Trophoblast cell (in vitro differentiated cells and primary cell): ENCODE measurements around the gene MYL2.

Experiments used
- DNase-seq, 2 donors: peaks; one replicate each; pipeline ENCODE4 v3.0.0-alpha.2; 2016
- H2AFZ ChIP-seq: 2 replicates; pipeline ENCODE4 v1.6.1; 2013; ENCODE audit warnings: low read length, moderate library complexity, mild to moderate bottlenecking; ENCODE audit not compliant: insufficient read depth, poor library complexity
- H2AK5ac ChIP-seq: 2 replicates; pipeline ENCODE4 v1.6.1; 2013; ENCODE audit warnings: mild to moderate bottlenecking, low read length
- H2BK120ac ChIP-seq: 2 replicates; pipeline ENCODE4 v1.6.1; 2013; ENCODE audit warnings: low read length, mild to moderate bottlenecking, moderate library complexity; ENCODE audit not compliant: insufficient read depth, poor library complexity
- H2BK12ac ChIP-seq: 2 replicates; pipeline ENCODE4 v1.6.1; 2013; ENCODE audit warnings: mild to moderate bottlenecking, low read length, moderate library complexity
- H2BK5ac ChIP-seq: 2 replicates; pipeline ENCODE4 v1.6.1; 2013; ENCODE audit warnings: low read length, low read depth, moderate library complexity, mild to moderate bottlenecking; ENCODE audit not compliant: poor library complexity
- H3K14ac ChIP-seq: 2 replicates; pipeline ENCODE4 v1.6.1; 2013; ENCODE audit warnings: mild to moderate bottlenecking, low read length
- H3K18ac ChIP-seq: 2 replicates; pipeline ENCODE4 v1.6.1; 2013; ENCODE audit warnings: mild to moderate bottlenecking, low read length
- H3K23ac ChIP-seq: 2 replicates; pipeline ENCODE4 v1.6.1; 2013; ENCODE audit warnings: low read length
- H3K27ac ChIP-seq: 2 replicates; pipeline ENCODE4 v1.5.1; 2013; ENCODE audit warnings: low read depth, mild to moderate bottlenecking, inconsistent platforms, low read length, moderate library complexity
- H3K27me3 ChIP-seq: 2 replicates; pipeline ENCODE4 v1.6.1; 2013; ENCODE audit warnings: inconsistent platforms, mild to moderate bottlenecking, low read length, moderate library complexity; ENCODE audit not compliant: insufficient read depth
- H3K36me3 ChIP-seq, 2 experiments: 1 replicate in 1 of 2; 2 replicates in 1 of 2; pipeline ENCODE4 v1.6.1; 2013; ENCODE audit warnings: low read length in 2 of 2, mild to moderate bottlenecking in 2 of 2, moderate library complexity in 1 of 2; ENCODE audit not compliant: insufficient read depth in 2 of 2, control insufficient read depth in 1 of 2
- H3K4ac ChIP-seq: 2 replicates; pipeline ENCODE4 v1.6.1; 2013; ENCODE audit warnings: low read depth, mild to moderate bottlenecking, low read length, moderate library complexity
- H3K4me1 ChIP-seq, 2 experiments: 1 replicate in 1 of 2; 2 replicates in 1 of 2; pipeline ENCODE4 v1.6.1; 2013; ENCODE audit warnings: low read length in 2 of 2, mild to moderate bottlenecking in 2 of 2, moderate library complexity in 1 of 2; ENCODE audit not compliant: insufficient read depth in 2 of 2, control insufficient read depth in 1 of 2
- H3K4me2 ChIP-seq: 2 replicates; pipeline ENCODE4 v1.6.1; 2013; ENCODE audit warnings: inconsistent platforms, mild to moderate bottlenecking, low read length, moderate library complexity
- H3K4me3 ChIP-seq: 2 replicates; pipeline ENCODE4 v1.5.1; 2013; ENCODE audit warnings: mild to moderate bottlenecking, low read depth, low read length, inconsistent platforms
- H3K79me1 ChIP-seq: one replicate; pipeline ENCODE4 v1.6.1; 2013; ENCODE audit warnings: low read length
- H3K79me2 ChIP-seq: 2 replicates; pipeline ENCODE4 v1.6.1; 2013; ENCODE audit warnings: low read length, mild to moderate bottlenecking; ENCODE audit not compliant: control insufficient read depth, insufficient read depth, poor library complexity
- H3K9ac ChIP-seq: 2 replicates; pipeline ENCODE4 v1.6.1; 2013; ENCODE audit warnings: mild to moderate bottlenecking, low read length
- H3K9me3 ChIP-seq: 2 replicates; pipeline ENCODE4 v1.6.1; 2013; ENCODE audit warnings: low read depth, mild to moderate bottlenecking, control low read depth, inconsistent platforms, low read length; ENCODE audit not compliant: insufficient read depth
- H4K12ac ChIP-seq: 2 replicates; pipeline ENCODE4 v1.6.1; 2013; ENCODE audit warnings: low read depth, mild to moderate bottlenecking, low read length, moderate library complexity
- H4K8ac ChIP-seq: 2 replicates; pipeline ENCODE4 v1.6.1; 2013; ENCODE audit warnings: low read depth, mild to moderate bottlenecking, low read length, moderate library complexity
- H4K91ac ChIP-seq: one replicate; pipeline ENCODE4 v1.6.1; 2013; ENCODE audit warnings: low read depth, mild to moderate bottlenecking, low read length, moderate library complexity
- WGBS: extraction: QIAGEN DNeasy Blood & Tissue Kit; methylation state at CpG from one replicate; pipeline ENCODE4 v1.1.7; 2013; ENCODE audit warnings: missing lambda C conversion rate; ENCODE audit not compliant: insufficient read length, insufficient coverage; ENCODE audit errors: extremely low coverage; 5-methylcytosine and 5-hydroxymethylcytosine counted together

Gene MYL2

GRCh38 chr12:110901401-110901800, 19.0 kb downstream of the MYL2 start:
- H2BK5ac ChIP-seq, result no peak overlapping the region
- H3K4me1 ChIP-seq, result no peaks in the 10 kb centered on the region
- no peak overlapping the region for H2BK120ac ChIP-seq
- no peak overlapping the region for H3K4ac ChIP-seq
- H3K27me3 ChIP-seq, result no peaks in the 10 kb centered on the region
- no peak overlapping the region for H3K27ac ChIP-seq
- DNase-seq, result no peak
- H3K9me3 ChIP-seq, result no peaks in the 10 kb centered on the region
- no peak overlapping the region for H2BK12ac ChIP-seq
- H2AFZ ChIP-seq, result no peak overlapping the region
- no peak overlapping the region for H3K23ac ChIP-seq
- H3K4me3 ChIP-seq, result no peak overlapping the region
- H3K18ac ChIP-seq, result no peak overlapping the region
- H4K91ac ChIP-seq, result no peak overlapping the region
- WGBS, result no CpG with 5 or more reads among the region's 4 CpGs
- no peaks in the 10 kb centered on the region for H3K36me3 ChIP-seq
- no peak overlapping the region for H4K8ac ChIP-seq
- H3K14ac ChIP-seq, result no peak overlapping the region
- no peak overlapping the region for H4K12ac ChIP-seq
- no peaks in the 10 kb centered on the region for H3K79me2 ChIP-seq
- H2AK5ac ChIP-seq, result no peak overlapping the region
- H3K79me1 ChIP-seq, result no peaks in the 10 kb centered on the region
- no peak overlapping the region for H3K4me2 ChIP-seq
- H3K9ac ChIP-seq, result no peak overlapping the region

- no peak overlapping the region for H2BK5ac ChIP-seq
- no peak overlapping the region for H3K27ac ChIP-seq
- H3K14ac ChIP-seq, result no peak overlapping the region
- WGBS, result no CpG with 5 or more reads among the region's 3 CpGs
- DNase-seq, result peak in 1 of 2 donors; percentile 18
- H3K18ac ChIP-seq, result no peak overlapping the region
- H3K23ac ChIP-seq, result no peak overlapping the region
- H4K8ac ChIP-seq, result no peak overlapping the region
- H3K4me3 ChIP-seq, result no peak overlapping the region
- H3K9me3 ChIP-seq, result no peaks in the 10 kb centered on the region
- no peak overlapping the region for H4K91ac ChIP-seq
- H3K4ac ChIP-seq, result no peak overlapping the region
- no peak overlapping the region for H2BK120ac ChIP-seq
- no peak overlapping the region for H4K12ac ChIP-seq
- H3K4me2 ChIP-seq, result no peak overlapping the region
- H3K27me3 ChIP-seq, result no peaks in the 10 kb centered on the region
- H3K9ac ChIP-seq, result no peak overlapping the region
- H3K79me2 ChIP-seq, result no peaks in the 10 kb centered on the region
- H2AK5ac ChIP-seq, result no peak overlapping the region
- H3K79me1 ChIP-seq, result peaks cover 3% of the 10 kb centered on the region
- no peak overlapping the region for H2BK12ac ChIP-seq
- peaks cover 11 to 14% of the 10 kb centered on the region in 2 experiments for H3K4me1 ChIP-seq
- no peak overlapping the region for H2AFZ ChIP-seq
- H3K36me3 ChIP-seq, result no peaks in the 10 kb centered on the region
These were observed 23.8 kb downstream of the MYL2 start for GRCh38 chr12:110896559-110896958.

- Histone ChIP-seq H3K9me3 (no peaks in the 10 kb centered on the region), H3K79me2 (no peaks in the 10 kb centered on the region), H3K9ac (no peak overlapping the region), H2BK5ac (no peak overlapping the region), H3K79me1 (peaks cover 3% of the 10 kb centered on the region), H3K36me3 (no peaks in the 10 kb centered on the region), H4K8ac (no peak overlapping the region), H2BK120ac (peak overlapping the region; percentile 72), H3K27ac (peak overlapping the region; percentile 26), H3K4me1 (peaks cover 11 to 14% of the 10 kb centered on the region in 2 experiments), H2AK5ac (no peak overlapping the region), H2AFZ (no peak overlapping the region), H3K23ac (no peak overlapping the region), H4K91ac (peak overlapping the region; percentile 76), H3K4me2 (no peak overlapping the region), H4K12ac (no peak overlapping the region), H3K4ac (no peak overlapping the region), H3K14ac (no peak overlapping the region), H3K4me3 (no peak overlapping the region), H3K18ac (peak overlapping the region; percentile 72), H3K27me3 (no peaks in the 10 kb centered on the region), H2BK12ac (no peak overlapping the region)
- no CpG with 5 or more reads among the region's 3 CpGs for WGBS
- no peak for DNase-seq
These were observed 26.4 kb downstream of the MYL2 start for GRCh38 chr12:110893956-110894355.

GRCh38 chr12:110889361-110889760, 31.0 kb downstream of the MYL2 start:
- no peak overlapping the region for H2BK12ac ChIP-seq

More at GRCh38 chr12:110889361-110889760, 31.0 kb downstream of the MYL2 start:
- Histone ChIP-seq H3K79me1 (peaks cover 3% of the 10 kb centered on the region), H3K9me3 (no peaks in the 10 kb centered on the region), H2AK5ac (no peak overlapping the region), H3K4me2 (no peak overlapping the region), H3K27me3 (no peaks in the 10 kb centered on the region), H3K4me1 (peaks cover 11% of the 10 kb centered on the region in 2 experiments), H3K36me3 (no peaks in the 10 kb centered on the region), H3K23ac (no peak overlapping the region), H3K4ac (no peak overlapping the region), H4K91ac (no peak overlapping the region), H3K27ac (no peak overlapping the region), H2AFZ (no peak overlapping the region), H3K9ac (no peak overlapping the region), H2BK5ac (no peak overlapping the region), H4K12ac (no peak overlapping the region), H3K4me3 (no peak overlapping the region), H3K18ac (no peak overlapping the region), H2BK120ac (no peak overlapping the region), H3K14ac (no peak overlapping the region), H3K79me2 (no peaks in the 10 kb centered on the region), H4K8ac (no peak overlapping the region)
- DNase-seq, result no peak
- no CpG with 5 or more reads among the region's 12 CpGs for WGBS
